Measurements from ENCODE around the gene PTPN9.

DNA sequence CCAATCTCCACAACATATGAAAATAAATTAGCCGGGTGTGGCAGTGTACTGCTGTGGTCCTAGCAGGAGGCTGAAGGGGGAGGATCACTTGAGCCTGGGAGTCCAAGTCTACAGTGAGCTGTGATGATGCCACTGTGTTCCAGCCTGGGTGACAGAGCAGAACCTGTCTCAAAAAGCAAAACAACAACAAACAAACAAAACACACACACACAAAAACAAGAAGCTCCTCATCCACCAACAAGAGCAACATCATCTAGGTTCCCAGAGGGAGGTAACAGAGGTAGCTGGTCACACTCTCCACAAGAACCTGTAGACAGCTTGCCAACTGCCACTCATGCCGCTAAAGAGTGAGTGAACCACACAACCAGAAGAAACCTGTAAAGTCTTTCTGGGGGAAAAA lies 34.8 kb downstream of the PTPN9 start:
- TF ChIP-seq, protein P1, sequence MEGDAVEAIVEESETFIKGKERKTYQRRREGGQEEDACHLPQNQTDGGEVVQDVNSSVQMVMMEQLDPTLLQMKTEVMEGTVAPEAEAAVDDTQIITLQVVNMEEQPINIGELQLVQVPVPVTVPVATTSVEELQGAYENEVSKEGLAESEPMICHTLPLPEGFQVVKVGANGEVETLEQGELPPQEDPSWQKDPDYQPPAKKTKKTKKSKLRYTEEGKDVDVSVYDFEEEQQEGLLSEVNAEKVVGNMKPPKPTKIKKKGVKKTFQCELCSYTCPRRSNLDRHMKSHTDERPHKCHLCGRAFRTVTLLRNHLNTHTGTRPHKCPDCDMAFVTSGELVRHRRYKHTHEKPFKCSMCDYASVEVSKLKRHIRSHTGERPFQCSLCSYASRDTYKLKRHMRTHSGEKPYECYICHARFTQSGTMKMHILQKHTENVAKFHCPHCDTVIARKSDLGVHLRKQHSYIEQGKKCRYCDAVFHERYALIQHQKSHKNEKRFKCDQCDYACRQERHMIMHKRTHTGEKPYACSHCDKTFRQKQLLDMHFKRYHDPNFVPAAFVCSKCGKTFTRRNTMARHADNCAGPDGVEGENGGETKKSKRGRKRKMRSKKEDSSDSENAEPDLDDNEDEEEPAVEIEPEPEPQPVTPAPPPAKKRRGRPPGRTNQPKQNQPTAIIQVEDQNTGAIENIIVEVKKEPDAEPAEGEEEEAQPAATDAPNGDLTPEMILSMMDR (IDR thresholded peaks at IDR 0.05; ENCODE audit: low read length), result no peak
- TF ChIP-seq EZH2 (IDR thresholded peaks at IDR 0.05; ENCODE audit: borderline replicate concordance, low read length), result no peak
